Adrenal gland (tissue), 19 donors: ENCODE data around the gene KDM2A. TPM values are rescaled to one million over a fixed set of nuclear protein-coding genes. Genes with fewer than 3 reads are reported as not detected.

Experiments used
- DNase-seq, 7 donors: peaks; one replicate each; pipeline ENCODE4 v3.0.0-alpha.2; 2019 to 2020
- H3K27ac ChIP-seq, 5 donors: fragments of 200-600 bp; sonication (generic) in 4 of 5; 1 replicate in 3 of 5; 2 replicates in 2 of 5; pipeline versions ENCODE4 v1.5.1 to v1.8.0; 2016 to 2020; ENCODE audit warnings: mild to moderate bottlenecking in 1 of 5
- H3K27me3 ChIP-seq: fragments of 200-600 bp; 2 replicates; pipeline ENCODE4 v1.8.0; 2021
- H3K36me3 ChIP-seq, 2 donors: fragments of 200-600 bp; replicated peaks in 1 of 2; 1 replicate in 1 of 2; 2 replicates in 1 of 2; pipeline versions ENCODE4 v1.5.1 to v1.8.0; 2018 to 2022
- H3K4me1 ChIP-seq, 2 donors: fragments of 200-600 bp; replicated peaks in 1 of 2; 1 replicate in 1 of 2; 2 replicates in 1 of 2; pipeline versions ENCODE4 v1.5.1 to v1.8.0; 2018 to 2021
- H3K4me3 ChIP-seq, 4 donors: fragments of 200-600 bp; sonication (generic) in 3 of 4; one replicate each; pipeline ENCODE4 v1.5.1; 2016 to 2018
- H3K9me3 ChIP-seq, 3 donors: fragments of 200-600 bp; sonication (generic) in 1 of 3; replicated peaks in 1 of 3; 1 replicate in 2 of 3; 2 replicates in 1 of 3; pipeline versions ENCODE4 v1.5.1 to v1.8.0; 2016 to 2021
- CTCF ChIP-seq, 6 experiments: fragments of 450-650 bp in 4 of 6; fragments of 200-600 bp in 2 of 6; sonication (generic) in 1 of 6; IDR thresholded peaks; 1 replicate in 5 of 6; 2 replicates in 1 of 6; pipeline versions ENCODE4 v1.5.1 to v1.8.0; 2016 to 2021; ENCODE audit warnings: antibody characterized with exemption in 6 of 6, mild to moderate bottlenecking in 2 of 6, moderate library complexity in 1 of 6
- POLR2A ChIP-seq, 2 donors: fragments of 450-650 bp; IDR thresholded peaks; one replicate each; pipeline ENCODE4 v1.6.1; 2017; ENCODE audit warnings: antibody characterized with exemption in 2 of 2, mild to moderate bottlenecking in 2 of 2, moderate library complexity in 1 of 2
- WGBS, 4 donors: extraction: QIAGEN DNeasy Blood & Tissue Kit in 2 of 4; methylation state at CpG; one replicate each; pipeline versions ENCODE4 v1.1.5 to v1.1.7; 2013 to 2017; 5-methylcytosine and 5-hydroxymethylcytosine counted together
- intact Hi-C, 2 donors: fragments of 100-400 bp; cut with DNase I; formaldehyde crosslinking; loops; one replicate each; pipeline versions ENCODE4 v1.14.1 to v1.15.0; 2022 to 2023
- long read RNA-seq, 10 donors: library from polyadenylated mRNA in 3 of 10; unstranded in 2 of 10; stranded (forward) in 1 of 10; transcript quantifications; one replicate each; pipeline ENCODE4 v2.0.0 and lab custom pipeline, GENCODE V29; 2021 to 2026
- polyA plus RNA-seq, 3 donors: library from polyadenylated mRNA; stranded (reverse); fragments of 200-250 nt in 2 of 3; fragments of 350-450 nt in 1 of 3; fragmentation: Illumina TruSeq in 1 of 3; extraction: RNeasy Lipid Tissue Mini Kit (QIAGEN cat#74804) in 1 of 3; gene quantifications; one replicate each; pipeline ENCODE4 v1.2.3, GENCODE V29; 2013 to 2014
- total RNA-seq, 9 donors: library from RNA; depleted of rRNA in 4 of 9; stranded (reverse); fragments of >200 nt in 4 of 9; fragments of 120-200 nt in 1 of 9; fragmentation: NEBNext Ultra II Directional in 1 of 9; extraction: Animal tissue kit (Norgen Biotek cat#: 25700) in 1 of 9; gene quantifications; one replicate each; pipeline versions ENCODE4 v1.1.0 to v1.2.4, GENCODE V29; 2013 to 2023
- donor health status: healthy with polysubstance abuse.
- donor health status: Bipolar disorder and iron deficiency.
- donor health status: DM: yes; HTN: yes; CAD: no.
- donor health status: DM: no; HTN: no; CAD: no.
- donor health status: DM: no; HTN: no; CAD: no.
- donor health status: DM: yes; HTN: yes; CAD: no.

The KDM2A gene
- 10 to 100 TPM; 30.6 to 65.3 (median 52.6) TPM for total RNA-seq
- polyA plus RNA-seq = 10 to 100 TPM; 33.8 to 50.5 (median 36.4) TPM
- long read RNA-seq, donor 1, partial matches to known transcripts = 5 of 7 reads
- long read RNA-seq, donor 1, other reads (novel, unspliced or antisense) = 0 of 7 reads
- long read RNA-seq, donor 2, full-length matches to known transcripts = 3 of 3 reads
- long read RNA-seq, donor 2, partial matches to known transcripts = 0 of 3 reads
- long read RNA-seq, donor 2, other reads (novel, unspliced or antisense) = 0 of 3 reads
- long read RNA-seq, donor 3, partial matches to known transcripts = 0 of 1 reads
- long read RNA-seq, donor 3, other reads (novel, unspliced or antisense) = 0 of 1 reads
- long read RNA-seq, donor 4, partial matches to known transcripts = 0 of 2 reads
- long read RNA-seq, donor 4, other reads (novel, unspliced or antisense) = 2 of 2 reads
- long read RNA-seq, donor 5, partial matches to known transcripts = 0 of 17 reads
- long read RNA-seq, donor 5, other reads (novel, unspliced or antisense) = 16 of 17 reads
- long read RNA-seq, donor 6, partial matches to known transcripts = 1 of 6 reads
- long read RNA-seq, donor 6, other reads (novel, unspliced or antisense) = 4 of 6 reads
- long read RNA-seq, donor 7, partial matches to known transcripts = 0 of 1 reads
- long read RNA-seq, donor 7, other reads (novel, unspliced or antisense) = 0 of 1 reads
- long read RNA-seq, donor 8, partial matches to known transcripts = 15 of 18 reads
- long read RNA-seq, donor 8, other reads (novel, unspliced or antisense) = 0 of 18 reads
- long read RNA-seq, donor 9, partial matches to known transcripts = 0 of 1 reads
- long read RNA-seq, donor 9, other reads (novel, unspliced or antisense) = 0 of 1 reads
- long read RNA-seq, donor 10, partial matches to known transcripts = 15 of 17 reads
- long read RNA-seq, donor 10, other reads (novel, unspliced or antisense) = 0 of 17 reads

- Histone ChIP-seq H3K9me3 (no peaks in the 10 kb centered on the region), H3K27ac (peak within 1 kb of the TSS; percentile 1 to 99 (median 96)), H3K27me3 (no peaks in the 10 kb centered on the region), H3K4me1 (peaks cover 7 to 28% of the 10 kb centered on the region in 2 donors), H3K4me3 (peak within 1 kb of the TSS; percentile 49 to 99 (median 63)), H3K36me3 (peaks cover 0 to 3% of the 10 kb centered on the region in 2 donors)
- WGBS, 4 donors = 0 to 1% (median 0%) methylated on average over 1 to 86 of the region's 97 CpGs
- intact Hi-C loops = no loop called here
- DNase-seq = peak; percentile 99 to 100 (median 99)
- TF ChIP-seq CTCF (IDR thresholded peaks at IDR 0.05) (peak in 1 of 6 experiments; percentile 31), POLR2A (IDR thresholded peaks at IDR 0.05) (peak; percentile 53 to 83)
Measured at GRCh38 chr11:67118801-67119584, at the start of gene KDM2A. KDM2A (plus strand) TSS chr11:67119263; CDS start chr11:67121317, 2,054 bp downstream.

- Histone ChIP-seq H3K4me3 (peak overlapping the region in 2 of 4 donors; percentile 13 to 30), H3K4me1 (no peaks in the 10 kb centered on the region), H3K27ac (no peak overlapping the region), H3K27me3 (no peaks in the 10 kb centered on the region), H3K36me3 (no peaks in the 10 kb centered on the region), H3K9me3 (no peaks in the 10 kb centered on the region)
- WGBS, 4 donors = 50 to 54% (median 53%) methylated on average over 26 to 53 of the region's 53 CpGs
- intact Hi-C loops = no loop called here
- peak; percentile 69 to 92 (median 86) for DNase-seq
- TF ChIP-seq POLR2A (IDR thresholded peaks at IDR 0.05) (no peak), CTCF (IDR thresholded peaks at IDR 0.05) (peak; percentile 76 to 92 (median 83))
Measured at GRCh38 chr11:67071420-67072284, 47.4 kb upstream of the KDM2A start.

GRCh38 chr11:67072295-67072694, 46.8 kb upstream of the KDM2A start:
- 70 to 86% (median 73%) methylated on average over 11 of the region's 11 CpGs for WGBS, 4 donors

GRCh38 chr11:67073908-67074307, 45.2 kb upstream of the KDM2A start:
- Histone ChIP-seq H3K9me3 (no peaks in the 10 kb centered on the region), H3K27me3 (no peaks in the 10 kb centered on the region), H3K36me3 (no peaks in the 10 kb centered on the region), H3K27ac (no peak overlapping the region), H3K4me1 (no peaks in the 10 kb centered on the region), H3K4me3 (no peak overlapping the region)
- TF ChIP-seq CTCF (IDR thresholded peaks at IDR 0.05) (no peak), POLR2A (IDR thresholded peaks at IDR 0.05) (no peak)
- intact Hi-C loops = no loop called here
- no peak for DNase-seq
- 77 to 93% (median 82%) methylated on average over 6 to 9 of the region's 9 CpGs for WGBS, 4 donors

More at GRCh38 chr11:67072295-67072694, 46.8 kb upstream of the KDM2A start:
- TF ChIP-seq POLR2A (IDR thresholded peaks at IDR 0.05) = no peak
- H3K36me3 ChIP-seq = no peaks in the 10 kb centered on the region
- H3K4me1 ChIP-seq = no peaks in the 10 kb centered on the region
- H3K9me3 ChIP-seq = no peaks in the 10 kb centered on the region
- DNase-seq = no peak
- no peak overlapping the region for H3K4me3 ChIP-seq
- H3K27me3 ChIP-seq = no peaks in the 10 kb centered on the region
- intact Hi-C loops = no loop called here
- no peak overlapping the region for H3K27ac ChIP-seq
